ENCODE results near the gene LRP2BP. TPM values are rescaled to one million over a fixed set of nuclear protein-coding genes. Genes with fewer than 3 reads are reported as not detected.
"Not testable (repeated sequence)": the region's sequence is repeated elsewhere in the genome, so short reads cannot be mapped to it uniquely, and the experiment has no call there.

The LRP2BP gene
- polyA plus RNA-seq, 1 donor (not counting 4 experiments of a cell fraction or from before 2014, with no cell fraction given), result 0.22 TPM

DNA sequence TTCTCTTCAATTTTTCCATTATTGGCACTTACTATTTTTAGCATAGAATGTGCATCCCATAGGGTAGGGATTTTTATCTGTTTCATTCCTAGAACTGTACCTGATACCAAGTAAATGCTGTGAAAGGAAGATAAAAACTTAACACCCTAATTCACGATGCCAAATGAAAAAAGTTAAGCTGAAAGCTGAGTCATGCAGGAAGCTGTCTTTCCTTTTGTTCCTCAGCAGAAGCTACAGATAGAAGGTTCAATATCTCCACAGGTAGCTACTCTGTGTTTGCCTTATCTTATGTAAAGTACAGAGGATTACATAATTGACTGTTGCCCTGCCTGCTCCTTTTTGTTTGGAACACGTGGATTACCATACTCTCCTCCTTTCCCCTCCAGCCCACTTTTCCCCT, 77.0 kb downstream of the LRP2BP start:
- no peaks in the 10 kb centered on the region for H4K20me1 ChIP-seq (ENCODE audit: control insufficient read depth, extremely low read depth, insufficient read depth, low read length)
- no peaks in the 10 kb centered on the region for H3K27me3 ChIP-seq (ENCODE audit: control insufficient read depth, extremely low read depth, insufficient read depth, low read length)
- H2AFZ ChIP-seq (ENCODE audit: control insufficient read depth, low read length), result peak overlapping the region; percentile 58
- H3K79me2 ChIP-seq (ENCODE audit: control insufficient read depth, insufficient read depth, low read length), result no peaks in the 10 kb centered on the region
- peaks cover 5% of the 10 kb centered on the region for H3K4me1 ChIP-seq (ENCODE audit: control insufficient read depth, extremely low read depth, insufficient read depth, low read length)
- H3K9me3 ChIP-seq (ENCODE audit: control insufficient read depth, low read depth, low read length), result no peaks in the 10 kb centered on the region
- TF ChIP-seq EZH2 (IDR thresholded peaks at IDR 0.05; ENCODE audit: low read length), result no peak
- TF ChIP-seq, protein P1, sequence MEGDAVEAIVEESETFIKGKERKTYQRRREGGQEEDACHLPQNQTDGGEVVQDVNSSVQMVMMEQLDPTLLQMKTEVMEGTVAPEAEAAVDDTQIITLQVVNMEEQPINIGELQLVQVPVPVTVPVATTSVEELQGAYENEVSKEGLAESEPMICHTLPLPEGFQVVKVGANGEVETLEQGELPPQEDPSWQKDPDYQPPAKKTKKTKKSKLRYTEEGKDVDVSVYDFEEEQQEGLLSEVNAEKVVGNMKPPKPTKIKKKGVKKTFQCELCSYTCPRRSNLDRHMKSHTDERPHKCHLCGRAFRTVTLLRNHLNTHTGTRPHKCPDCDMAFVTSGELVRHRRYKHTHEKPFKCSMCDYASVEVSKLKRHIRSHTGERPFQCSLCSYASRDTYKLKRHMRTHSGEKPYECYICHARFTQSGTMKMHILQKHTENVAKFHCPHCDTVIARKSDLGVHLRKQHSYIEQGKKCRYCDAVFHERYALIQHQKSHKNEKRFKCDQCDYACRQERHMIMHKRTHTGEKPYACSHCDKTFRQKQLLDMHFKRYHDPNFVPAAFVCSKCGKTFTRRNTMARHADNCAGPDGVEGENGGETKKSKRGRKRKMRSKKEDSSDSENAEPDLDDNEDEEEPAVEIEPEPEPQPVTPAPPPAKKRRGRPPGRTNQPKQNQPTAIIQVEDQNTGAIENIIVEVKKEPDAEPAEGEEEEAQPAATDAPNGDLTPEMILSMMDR (optimal IDR thresholded peaks at IDR 0.05 in 1 of 3, IDR thresholded peaks at IDR 0.05 in 1 of 3, conservative IDR thresholded peaks at IDR 0.05 in 1 of 3; ENCODE audit: extremely low read depth in 1 of 3, insufficient read depth in 2 of 3, low read length in 3 of 3), result no peak
- FAIRE-seq, result peak; percentile 91
- H3K9me1 ChIP-seq (ENCODE audit: control insufficient read depth, extremely low read depth, insufficient read depth, low read length), result no peaks in the 10 kb centered on the region
- H3K4me2 ChIP-seq (ENCODE audit: control insufficient read depth, extremely low read depth, insufficient read depth, low read depth, low read length), result peak overlapping the region; percentile 2
- no peak overlapping the region for H3K9ac ChIP-seq (ENCODE audit: control insufficient read depth, extremely low read depth, insufficient read depth, low read length)
- dilution Hi-C loops (cut with MboI; ENCODE audit: extremely low pct_ligation_motif_present, low sequenced_read_pairs), result no loop called here
- peak; percentile 7 for DNase-seq (ENCODE audit: low read depth, low spot score)
- no peak overlapping the region for H3K4me3 ChIP-seq (ENCODE audit: control insufficient read depth in 2 of 3, extremely low read depth in 1 of 3, insufficient read depth in 2 of 3, low read depth in 1 of 3, low read length in 3 of 3)
- H3K36me3 ChIP-seq (ENCODE audit: control insufficient read depth in 2 of 2, extremely low read depth in 1 of 2, insufficient read depth in 2 of 2, low read length in 2 of 2), result peaks cover 0 to 2% of the 10 kb centered on the region in 2 experiments
- no peak overlapping the region for H3K27ac ChIP-seq (ENCODE audit: control insufficient read depth, insufficient read depth, low read length)

DNA sequence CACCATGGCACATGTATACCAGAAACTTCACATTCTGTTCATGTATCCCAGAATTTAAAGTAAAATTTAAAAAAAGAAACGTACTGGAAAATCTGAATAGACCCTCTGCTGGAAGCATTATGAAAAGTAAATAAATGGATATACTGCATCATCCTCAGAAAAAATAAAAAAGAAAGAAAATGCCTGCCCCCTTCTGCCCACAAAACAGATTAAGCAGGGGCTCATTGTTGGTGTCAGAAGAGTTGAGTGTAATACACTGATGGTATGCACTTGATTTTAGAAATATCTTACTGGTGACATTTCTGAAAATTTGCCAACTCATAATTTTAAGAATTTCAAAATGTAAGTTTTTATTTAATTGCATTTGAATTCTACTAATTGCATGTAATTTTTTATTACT, 77.8 kb downstream of the LRP2BP start:
- Histone ChIP-seq H3K36me3 (ENCODE audit: control insufficient read depth in 2 of 2, extremely low read depth in 1 of 2, insufficient read depth in 2 of 2, low read length in 2 of 2) (peaks cover 0 to 2% of the 10 kb centered on the region in 2 experiments), H2AFZ (ENCODE audit: control insufficient read depth, low read length) (no peak overlapping the region), H3K27me3 (ENCODE audit: control insufficient read depth, extremely low read depth, insufficient read depth, low read length) (no peaks in the 10 kb centered on the region), H3K9me3 (ENCODE audit: control insufficient read depth, low read depth, low read length) (no peaks in the 10 kb centered on the region), H3K79me2 (ENCODE audit: control insufficient read depth, insufficient read depth, low read length) (no peaks in the 10 kb centered on the region), H3K9me1 (ENCODE audit: control insufficient read depth, extremely low read depth, insufficient read depth, low read length) (no peaks in the 10 kb centered on the region), H3K4me1 (ENCODE audit: control insufficient read depth, extremely low read depth, insufficient read depth, low read length) (peaks cover 5% of the 10 kb centered on the region), H3K4me2 (ENCODE audit: control insufficient read depth, extremely low read depth, insufficient read depth, low read depth, low read length) (no peak overlapping the region), H3K9ac (ENCODE audit: control insufficient read depth, extremely low read depth, insufficient read depth, low read length) (no peak overlapping the region), H3K27ac (ENCODE audit: control insufficient read depth, insufficient read depth, low read length) (no peak overlapping the region), H4K20me1 (ENCODE audit: control insufficient read depth, extremely low read depth, insufficient read depth, low read length) (no peaks in the 10 kb centered on the region), H3K4me3 (ENCODE audit: control insufficient read depth in 2 of 3, extremely low read depth in 1 of 3, insufficient read depth in 2 of 3, low read depth in 1 of 3, low read length in 3 of 3) (no peak overlapping the region)
- dilution Hi-C loops (cut with MboI; ENCODE audit: extremely low pct_ligation_motif_present, low sequenced_read_pairs), result no loop called here
- TF ChIP-seq, protein P1 (optimal IDR thresholded peaks at IDR 0.05 in 1 of 3, IDR thresholded peaks at IDR 0.05 in 1 of 3, conservative IDR thresholded peaks at IDR 0.05 in 1 of 3; ENCODE audit: extremely low read depth in 1 of 3, insufficient read depth in 2 of 3, low read length in 3 of 3), result no peak
- FAIRE-seq (no peak), DNase-seq (ENCODE audit: low read depth, low spot score) (no peak)

DNA sequence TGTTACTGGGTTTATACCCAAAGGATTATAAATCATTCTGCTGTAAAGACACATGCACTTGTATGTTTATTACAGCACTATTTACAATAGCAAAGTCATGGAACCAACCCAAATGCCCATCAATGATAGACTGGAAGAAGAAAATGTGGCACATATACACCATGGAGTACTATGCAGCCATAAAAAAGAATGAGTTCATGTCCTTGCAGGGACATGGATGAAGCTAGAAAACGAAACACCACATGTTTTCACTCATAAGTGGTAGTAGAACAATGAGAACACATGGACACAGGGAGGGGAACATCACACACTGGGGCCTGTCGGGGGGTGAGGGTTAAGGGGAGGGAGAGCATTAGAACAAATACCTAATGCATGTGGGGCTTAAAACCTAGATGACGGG, 78.3 kb downstream of the LRP2BP start:
- H3K79me2 ChIP-seq (ENCODE audit: control insufficient read depth, insufficient read depth, low read length); H2AFZ ChIP-seq (ENCODE audit: control insufficient read depth, low read length); DNase-seq (ENCODE audit: low read depth, low spot score); H3K9me1 ChIP-seq (ENCODE audit: control insufficient read depth, extremely low read depth, insufficient read depth, low read length); H3K36me3 ChIP-seq (ENCODE audit: control insufficient read depth in 2 of 2, extremely low read depth in 1 of 2, insufficient read depth in 2 of 2, low read length in 2 of 2); FAIRE-seq; H3K27ac ChIP-seq (ENCODE audit: control insufficient read depth, insufficient read depth, low read length); H3K4me2 ChIP-seq (ENCODE audit: control insufficient read depth, extremely low read depth, insufficient read depth, low read depth, low read length); dilution Hi-C loops (cut with MboI; ENCODE audit: extremely low pct_ligation_motif_present, low sequenced_read_pairs); H3K27me3 ChIP-seq (ENCODE audit: control insufficient read depth, extremely low read depth, insufficient read depth, low read length); H3K9me3 ChIP-seq (ENCODE audit: control insufficient read depth, low read depth, low read length); H3K4me3 ChIP-seq (ENCODE audit: control insufficient read depth in 2 of 3, extremely low read depth in 1 of 3, insufficient read depth in 2 of 3, low read depth in 1 of 3, low read length in 3 of 3); H3K4me1 ChIP-seq (ENCODE audit: control insufficient read depth, extremely low read depth, insufficient read depth, low read length); H4K20me1 ChIP-seq (ENCODE audit: control insufficient read depth, extremely low read depth, insufficient read depth, low read length); H3K9ac ChIP-seq (ENCODE audit: control insufficient read depth, extremely low read depth, insufficient read depth, low read length): not testable (repeated sequence)

Data from keratinocyte (primary cell).